Endodermal cell (in vitro differentiated cells): ENCODE data around the gene PDE4D. TPM values are rescaled to one million over a fixed set of nuclear protein-coding genes. Genes with fewer than 3 reads are reported as not detected.

Experiments used
- DNase-seq: peaks from one replicate; pipeline ENCODE4 v3.0.0-alpha.2; 2017
- H3K27ac ChIP-seq: 2 replicates; pipeline ENCODE4 v1.5.1; 2013; ENCODE audit warnings: mild to moderate bottlenecking, low read depth, low read length, moderate library complexity
- H3K27me3 ChIP-seq: 2 replicates; pipeline ENCODE4 v1.6.1; 2013; ENCODE audit warnings: mild to moderate bottlenecking, low read length, moderate library complexity; ENCODE audit not compliant: insufficient read depth, control insufficient read depth, poor library complexity, severe bottlenecking
- H3K36me3 ChIP-seq: 2 replicates; pipeline ENCODE4 v1.7.0; 2013; ENCODE audit warnings: mild to moderate bottlenecking, low read length, moderate library complexity; ENCODE audit not compliant: control insufficient read depth, insufficient read depth
- H3K4me1 ChIP-seq: one replicate; pipeline ENCODE4 v1.7.0; 2013; ENCODE audit warnings: low read length; ENCODE audit not compliant: control insufficient read depth, insufficient read depth
- H3K4me3 ChIP-seq: 2 replicates; pipeline ENCODE4 v1.5.1; 2013; ENCODE audit warnings: mild to moderate bottlenecking, low read length, moderate library complexity
- H3K9ac ChIP-seq: 2 replicates; pipeline ENCODE4 v1.6.1; 2013; ENCODE audit warnings: mild to moderate bottlenecking, low read length, moderate library complexity; ENCODE audit not compliant: poor library complexity, severe bottlenecking; ENCODE audit errors: extremely low read depth
- H3K9me3 ChIP-seq: 2 replicates; pipeline ENCODE4 v1.6.1; 2013; ENCODE audit warnings: mild to moderate bottlenecking, low read length, moderate library complexity; ENCODE audit not compliant: control insufficient read depth
- H3K27ac Mint-ChIP-seq: 2 replicates; pipeline ENCODE4 v1.8.0; 2020; ENCODE audit warnings: mixed read lengths
- H3K27me3 Mint-ChIP-seq: 2 replicates; pipeline ENCODE4 v1.8.0; 2021; ENCODE audit warnings: mild to moderate bottlenecking, mixed read lengths; ENCODE audit not compliant: insufficient read depth
- H3K36me3 Mint-ChIP-seq: 2 replicates; pipeline ENCODE4 v1.8.0; 2020; ENCODE audit warnings: low read depth, mixed read lengths
- H3K4me1 Mint-ChIP-seq: 2 replicates; pipeline ENCODE4 v1.8.0; 2020; ENCODE audit warnings: mixed read lengths
- H3K4me3 Mint-ChIP-seq: 2 replicates; pipeline ENCODE4 v1.8.0; 2020; ENCODE audit warnings: mild to moderate bottlenecking, moderate library complexity, mixed read lengths
- H3K9me3 Mint-ChIP-seq: 2 replicates; pipeline ENCODE4 v1.8.0; 2020; ENCODE audit warnings: mild to moderate bottlenecking, mixed read lengths
- WGBS, 2 experiments: methylation state at CpG; one replicate each; pipeline versions ENCODE4 v1.1.5 to v1.1.7; 2013; ENCODE audit warnings: missing lambda C conversion rate in 2 of 2, mixed read lengths in 1 of 2; ENCODE audit not compliant: insufficient coverage in 1 of 2, insufficient read length in 1 of 2; 5-methylcytosine and 5-hydroxymethylcytosine counted together
- total RNA-seq, 2 donors: library from RNA; stranded (reverse); fragmentation: NEBNext Ultra II Directional in 1 of 2; extraction: Animal tissue kit (Norgen Biotek cat#: 25700) in 1 of 2; gene quantifications; 2 replicates in 1 of 2; 3 replicates in 1 of 2; pipeline ENCODE4 v1.2.1, GENCODE V29; 2021
- TF ChIP-seq, protein P1 (sequence below): fragments of 200-600 bp; sonication (generic); conservative IDR thresholded peaks from 2 replicates; pipeline ENCODE4 v1.5.0; 2021; ENCODE audit warnings: antibody characterized with exemption, mild to moderate bottlenecking

The PDE4D gene
- total RNA-seq, 2 donors from 2014 or later, result 9.2 to 11.4 TPM

DNA sequence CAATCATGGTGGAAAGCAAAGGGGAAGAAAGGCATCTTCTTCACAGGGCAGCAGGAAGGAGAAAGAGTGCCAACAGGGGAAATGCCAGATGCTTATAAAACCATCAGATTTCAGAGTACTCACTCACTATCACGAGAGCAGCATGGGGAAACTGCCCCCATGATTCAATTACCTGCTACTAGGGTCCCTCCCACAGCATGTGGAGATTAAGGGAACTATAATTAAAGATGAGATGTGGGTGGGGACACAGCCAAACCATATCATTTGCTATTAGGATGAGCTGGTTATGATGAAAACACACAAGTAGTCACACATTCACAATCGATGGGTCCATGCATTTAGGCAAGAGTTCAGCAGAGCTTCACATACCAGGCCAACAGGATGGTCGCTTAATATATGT, 469.0 kb downstream of the PDE4D start:
- Histone ChIP-seq H3K36me3 (no peaks in the 10 kb centered on the region), H3K27ac (no peak overlapping the region), H3K4me3 (no peak overlapping the region), H3K27me3 (no peaks in the 10 kb centered on the region), H3K9me3 (peaks cover 4% of the 10 kb centered on the region), H3K4me1 (no peaks in the 10 kb centered on the region), H3K9ac (no peak overlapping the region)
- DNase-seq, result no peak
- H3K36me3 Mint-ChIP-seq, result no peaks in the 10 kb centered on the region
- no peak overlapping the region for H3K4me3 Mint-ChIP-seq
- TF ChIP-seq, protein P1, sequence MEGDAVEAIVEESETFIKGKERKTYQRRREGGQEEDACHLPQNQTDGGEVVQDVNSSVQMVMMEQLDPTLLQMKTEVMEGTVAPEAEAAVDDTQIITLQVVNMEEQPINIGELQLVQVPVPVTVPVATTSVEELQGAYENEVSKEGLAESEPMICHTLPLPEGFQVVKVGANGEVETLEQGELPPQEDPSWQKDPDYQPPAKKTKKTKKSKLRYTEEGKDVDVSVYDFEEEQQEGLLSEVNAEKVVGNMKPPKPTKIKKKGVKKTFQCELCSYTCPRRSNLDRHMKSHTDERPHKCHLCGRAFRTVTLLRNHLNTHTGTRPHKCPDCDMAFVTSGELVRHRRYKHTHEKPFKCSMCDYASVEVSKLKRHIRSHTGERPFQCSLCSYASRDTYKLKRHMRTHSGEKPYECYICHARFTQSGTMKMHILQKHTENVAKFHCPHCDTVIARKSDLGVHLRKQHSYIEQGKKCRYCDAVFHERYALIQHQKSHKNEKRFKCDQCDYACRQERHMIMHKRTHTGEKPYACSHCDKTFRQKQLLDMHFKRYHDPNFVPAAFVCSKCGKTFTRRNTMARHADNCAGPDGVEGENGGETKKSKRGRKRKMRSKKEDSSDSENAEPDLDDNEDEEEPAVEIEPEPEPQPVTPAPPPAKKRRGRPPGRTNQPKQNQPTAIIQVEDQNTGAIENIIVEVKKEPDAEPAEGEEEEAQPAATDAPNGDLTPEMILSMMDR, result no peak
- H3K27me3 Mint-ChIP-seq, result peaks cover 2% of the 10 kb centered on the region
- no peak overlapping the region for H3K27ac Mint-ChIP-seq
- H3K4me1 Mint-ChIP-seq, result peaks cover 4% of the 10 kb centered on the region
- H3K9me3 Mint-ChIP-seq, result no peaks in the 10 kb centered on the region
- 100% methylated on average over 1 to 3 of the region's 3 CpGs for WGBS, 2 experiments

DNA sequence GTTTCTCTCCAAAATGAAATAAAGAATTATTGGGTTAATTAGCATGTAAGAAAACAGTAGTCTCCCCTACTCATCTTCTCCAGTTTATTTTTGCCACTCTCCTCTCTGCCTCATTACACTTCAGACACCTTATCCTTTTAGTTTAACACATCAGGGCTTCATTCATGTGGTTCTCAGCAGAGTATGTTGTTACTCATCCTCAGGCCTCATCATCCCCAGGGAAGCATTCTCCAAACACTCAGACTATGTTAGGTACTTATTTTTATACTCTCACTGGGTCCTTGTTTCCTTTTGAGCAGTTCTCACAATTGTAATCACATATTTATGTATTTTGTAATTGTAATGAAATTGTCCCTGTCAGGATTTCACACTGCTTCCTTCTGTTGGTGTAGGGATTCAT, 470.5 kb downstream of the PDE4D start:
- Histone ChIP-seq H3K27ac (no peak overlapping the region), H3K36me3 (no peaks in the 10 kb centered on the region), H3K4me1 (no peaks in the 10 kb centered on the region), H3K27me3 (no peaks in the 10 kb centered on the region), H3K9ac (no peak overlapping the region), H3K9me3 (peaks cover 17% of the 10 kb centered on the region), H3K4me3 (no peak overlapping the region)
- Mint-ChIP-seq H3K27ac (no peak overlapping the region), H3K4me3 (no peak overlapping the region), H3K9me3 (peaks cover 3% of the 10 kb centered on the region), H3K27me3 (peaks cover 2% of the 10 kb centered on the region), H3K36me3 (no peaks in the 10 kb centered on the region), H3K4me1 (peaks cover 10% of the 10 kb centered on the region)
- no peak for DNase-seq
- TF ChIP-seq, protein P1, result no peak

DNA sequence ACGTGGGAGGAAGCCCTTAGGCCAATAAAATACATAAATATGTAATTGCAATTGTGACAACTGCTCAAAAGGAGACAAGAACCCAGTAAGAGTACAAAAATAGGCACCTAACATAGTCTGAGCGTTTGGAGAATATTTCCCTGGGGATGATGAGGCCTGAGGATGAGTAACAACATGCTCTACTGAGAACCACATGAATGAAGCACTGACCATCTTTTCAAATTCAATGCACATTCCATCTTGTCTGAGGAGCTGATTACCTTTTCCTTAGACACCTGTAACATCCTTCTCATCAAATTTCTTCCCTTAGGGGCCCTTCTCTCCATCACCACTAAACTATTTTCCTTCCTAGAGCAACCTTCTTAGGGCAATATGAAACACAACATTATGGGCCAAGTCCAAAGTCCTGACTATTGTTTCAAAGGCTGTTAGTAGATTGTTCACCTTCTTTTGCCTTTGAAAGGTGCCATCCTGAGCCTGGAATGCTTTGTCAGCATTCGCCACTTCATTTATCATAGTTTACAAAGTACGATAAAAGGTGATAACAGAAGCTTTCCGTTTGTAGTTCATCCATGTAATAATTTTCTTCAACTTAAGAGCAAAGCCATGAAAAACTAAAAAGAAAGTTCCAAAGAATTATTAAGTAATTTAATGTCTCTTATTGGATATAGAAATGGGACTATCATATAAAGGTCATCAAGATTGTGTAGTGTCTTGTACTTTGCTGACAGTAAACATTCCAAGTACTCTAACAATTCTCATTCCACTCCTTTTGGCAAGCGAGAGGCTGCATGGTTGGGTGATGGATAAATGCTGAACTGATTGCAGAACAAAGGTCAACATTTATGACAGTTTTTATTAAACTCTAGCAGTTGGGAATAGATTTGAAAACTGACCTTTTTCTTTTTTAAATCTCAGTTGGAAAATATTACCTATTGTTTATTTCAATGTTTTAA, 471.3 kb downstream of the PDE4D start:
- no peaks in the 10 kb centered on the region for H3K27me3 ChIP-seq
- H3K4me1 ChIP-seq, result no peaks in the 10 kb centered on the region
- peaks cover 3% of the 10 kb centered on the region for H3K9me3 Mint-ChIP-seq
- H3K27ac Mint-ChIP-seq, result no peak overlapping the region
- H3K4me1 Mint-ChIP-seq, result peaks cover 10% of the 10 kb centered on the region
- no peak overlapping the region for H3K4me3 ChIP-seq
- H3K4me3 Mint-ChIP-seq, result no peak overlapping the region
- no peaks in the 10 kb centered on the region for H3K36me3 Mint-ChIP-seq
- no peaks in the 10 kb centered on the region for H3K36me3 ChIP-seq
- no peak for DNase-seq
- H3K9ac ChIP-seq, result no peak overlapping the region
- H3K27ac ChIP-seq, result no peak overlapping the region
- TF ChIP-seq, protein P1, result no peak
- H3K9me3 ChIP-seq, result peaks cover 19% of the 10 kb centered on the region
- WGBS, 2 experiments, result 85 to 90% methylated on average over 2 to 6 of the region's 6 CpGs
- H3K27me3 Mint-ChIP-seq, result peaks cover 2% of the 10 kb centered on the region
